HL-60 (cell line): Measurements from ENCODE around the gene SLC16A7.

Experiments
- DNase-seq, 2 experiments: peaks; one replicate each; pipeline ENCODE4 v3.0.0-alpha.2; 2010 to 2020; ENCODE audit warnings: low read depth in 1 of 2, low spot score in 1 of 2
- H3K27ac ChIP-seq: fragments of 250-450 bp; sonication (Bioruptor Pico); replicated peaks from 2 replicates; pipeline ENCODE4 v1.5.1; 2020; ENCODE audit warnings: mild to moderate bottlenecking, moderate library complexity
- H3K27me3 ChIP-seq: fragments of 250-450 bp; sonication (Bioruptor Pico); 2 replicates; pipeline ENCODE4 v1.5.1; 2021; ENCODE audit warnings: mild to moderate bottlenecking, moderate library complexity; ENCODE audit not compliant: insufficient read depth, poor library complexity, severe bottlenecking
- H3K4me3 ChIP-seq: replicated peaks from 2 replicates; pipeline ENCODE4 v1.5.1; 2011; ENCODE audit warnings: mild to moderate bottlenecking, control low read depth, low read length; ENCODE audit not compliant: insufficient read depth
- CTCF ChIP-seq: IDR thresholded peaks from one replicate; pipeline ENCODE4 v1.5.1; 2011; ENCODE audit warnings: low read length, control low read depth, inconsistent platforms; ENCODE audit not compliant: insufficient read depth
- GABPA ChIP-seq: IDR thresholded peaks from 2 replicates; pipeline ENCODE4 v1.6.1; 2012; ENCODE audit warnings: low read depth
- POLR2AphosphoS5 ChIP-seq: IDR thresholded peaks from 2 replicates; pipeline ENCODE4 v1.6.1; 2012; ENCODE audit warnings: low read depth
- REST ChIP-seq: IDR thresholded peaks from 2 replicates; pipeline ENCODE4 v1.6.1; 2012; ENCODE audit warnings: low read depth; ENCODE audit not compliant: insufficient replicate concordance
- SPI1 ChIP-seq: IDR thresholded peaks from 2 replicates; pipeline ENCODE4 v1.6.1; 2012; ENCODE audit warnings: low read depth, mild to moderate bottlenecking, borderline replicate concordance

SLC16A7 gene

GRCh38 chr12:59636945-59637691, 41.3 kb downstream of the SLC16A7 start:
- DNase-seq = no peak
- H3K27me3 ChIP-seq = no peaks in the 10 kb centered on the region
- H3K27ac ChIP-seq = no peak overlapping the region
- no peak overlapping the region for H3K4me3 ChIP-seq
- TF ChIP-seq SPI1 (no peak), REST (no peak), GABPA (no peak), CTCF (no peak), POLR2AphosphoS5 (no peak)

GRCh38 chr12:59637692-59638070, 41.9 kb downstream of the SLC16A7 start:
- TF ChIP-seq POLR2AphosphoS5 (no peak), REST (no peak)
- no peak for DNase-seq
- Histone ChIP-seq H3K27ac (no peak overlapping the region), H3K27me3 (no peaks in the 10 kb centered on the region), H3K4me3 (no peak overlapping the region)

GRCh38 chr12:59643550-59643949, 47.7 kb downstream of the SLC16A7 start:
- Histone ChIP-seq H3K27ac (no peak overlapping the region), H3K27me3 (no peaks in the 10 kb centered on the region), H3K4me3 (no peak overlapping the region)
- no peak for DNase-seq
- TF ChIP-seq SPI1 = no peak

GRCh38 chr12:59645242-59645641, 49.4 kb downstream of the SLC16A7 start:
- no peak overlapping the region for H3K27ac ChIP-seq
- H3K4me3 ChIP-seq = no peak overlapping the region
- H3K27me3 ChIP-seq = no peaks in the 10 kb centered on the region
- TF ChIP-seq GABPA = no peak
- no peak for TF ChIP-seq POLR2AphosphoS5
- no peak for TF ChIP-seq CTCF
- no peak for DNase-seq

- no peaks in the 10 kb centered on the region for H3K27me3 ChIP-seq
- TF ChIP-seq SPI1 (no peak), POLR2AphosphoS5 (no peak), GABPA (no peak), CTCF (no peak), REST (no peak)
- DNase-seq = no peak
Measured at GRCh38 chr12:59646636-59647035, 50.8 kb downstream of the SLC16A7 start.

More at GRCh38 chr12:59646636-59647035, 50.8 kb downstream of the SLC16A7 start:
- Histone ChIP-seq H3K4me3 (no peak overlapping the region), H3K27ac (no peak overlapping the region)
